HEK293 (cell line): ENCODE data around the gene SIPA1.
A peak's percentile ranks its signal among the peaks of the same experiment; 100 is the strongest.

Experiments
- CTCF ChIA-PET: fragments of 350-600 bp; formaldehyde crosslinking; extraction: SDS; loops from one replicate; lab custom pipeline; 2021; ENCODE audit warnings: antibody characterized with exemption; lab: Yijun Ruan, JAX
- POLR2A ChIA-PET: fragments of 300-600 bp; formaldehyde crosslinking; extraction: SDS; loops from one replicate; lab custom pipeline; 2020; ENCODE audit warnings: antibody characterized with exemption, inconsistent platforms; lab: Yijun Ruan, JAX
- H3K27ac ChIP-seq: fragments of 200-500 bp; sonication (Bioruptor generic); 2 replicates; pipeline ENCODE4 v1.5.1; 2014; ENCODE audit warnings: low read depth, low read length, control low read depth, inconsistent platforms; ENCODE audit errors: extremely low read depth
- H3K36me3 ChIP-seq, 2 experiments: fragments of 200-500 bp in 1 of 2; sonication (Bioruptor generic) in 1 of 2; 1 replicate in 1 of 2; 2 replicates in 1 of 2; pipeline ENCODE4 v1.5.1; 2014 to 2017; ENCODE audit warnings: inconsistent platforms in 2 of 2, low read length in 2 of 2; ENCODE audit not compliant: control insufficient read depth in 2 of 2, insufficient read depth in 1 of 2
- H3K4me1 ChIP-seq: fragments of 200-500 bp; sonication (Bioruptor generic); 2 replicates; pipeline ENCODE4 v1.5.1; 2014; ENCODE audit warnings: mild to moderate bottlenecking, low read length, inconsistent platforms; ENCODE audit not compliant: control insufficient read depth, insufficient read depth
- H3K4me3 ChIP-seq: 2 replicates; pipeline ENCODE4 v1.5.1; 2011; ENCODE audit warnings: low read depth, mild to moderate bottlenecking, control low read depth, low read length, moderate library complexity
- H3K9me3 ChIP-seq: fragments of 200-500 bp; sonication (Bioruptor generic); 2 replicates; pipeline ENCODE4 v1.5.1; 2014; ENCODE audit warnings: low read depth, low read length, inconsistent platforms; ENCODE audit not compliant: control insufficient read depth, insufficient read depth
- GLI4 ChIP-seq: fragments of 450-650 bp; formaldehyde crosslinking; IDR thresholded peaks from 2 replicates; pipeline ENCODE4 v1.5.1; 2016; ENCODE audit warnings: missing biosample characterization, missing genetic modification characterization
- GLIS1 ChIP-seq: fragments of 450-650 bp; formaldehyde crosslinking; IDR thresholded peaks from 2 replicates; pipeline ENCODE4 v1.5.1; 2016; ENCODE audit warnings: missing biosample characterization, missing genetic modification characterization
- KLF7 ChIP-seq: fragments of 450-650 bp; formaldehyde crosslinking; IDR thresholded peaks from 2 replicates; pipeline ENCODE4 v1.5.1; 2016; ENCODE audit warnings: missing biosample characterization, missing genetic modification characterization, borderline replicate concordance
- MZF1 ChIP-seq: fragments of 450-650 bp; formaldehyde crosslinking; IDR thresholded peaks from 2 replicates; pipeline ENCODE4 v1.5.1; 2017; ENCODE audit warnings: missing biosample characterization, missing genetic modification characterization, borderline replicate concordance
- ZBTB17 ChIP-seq: fragments of 450-650 bp; formaldehyde crosslinking; IDR thresholded peaks from 2 replicates; pipeline ENCODE4 v1.5.1; 2016; ENCODE audit warnings: missing biosample characterization, missing genetic modification characterization
- ZBTB8A ChIP-seq: fragments of 450-650 bp; formaldehyde crosslinking; IDR thresholded peaks from 2 replicates; pipeline ENCODE4 v1.5.1; 2016; ENCODE audit warnings: missing biosample characterization, missing genetic modification characterization
- ZFP37 ChIP-seq: fragments of 450-650 bp; formaldehyde crosslinking; IDR thresholded peaks from 2 replicates; pipeline ENCODE4 v1.5.1; 2016; ENCODE audit warnings: missing biosample characterization, missing genetic modification characterization
- ZIC2 ChIP-seq: fragments of 450-650 bp; formaldehyde crosslinking; IDR thresholded peaks from 2 replicates; pipeline ENCODE4 v1.5.1; 2016; ENCODE audit warnings: missing biosample characterization, missing genetic modification characterization
- ZNF19 ChIP-seq: fragments of 450-650 bp; formaldehyde crosslinking; IDR thresholded peaks from 2 replicates; pipeline ENCODE4; 2016; ENCODE audit warnings: missing biosample characterization, missing genetic modification characterization, low read depth
- ZNF433 ChIP-seq: fragments of 450-650 bp; formaldehyde crosslinking; IDR thresholded peaks from 2 replicates; pipeline ENCODE4 v1.5.1; 2016; ENCODE audit warnings: missing biosample characterization, missing genetic modification characterization, low read depth
- ZNF596 ChIP-seq: fragments of 450-650 bp; IDR thresholded peaks from 2 replicates; pipeline ENCODE4 v1.5.0; 2018; ENCODE audit warnings: missing biosample characterization, mild to moderate bottlenecking, missing genetic modification characterization, moderate library complexity
- ZNF621 ChIP-seq: fragments of 450-650 bp; formaldehyde crosslinking; IDR thresholded peaks from 2 replicates; pipeline ENCODE4 v1.5.1; 2017; ENCODE audit warnings: missing biosample characterization, missing genetic modification characterization
- ZXDB ChIP-seq: fragments of 450-650 bp; formaldehyde crosslinking; IDR thresholded peaks from 2 replicates; pipeline ENCODE4 v1.5.1; 2016; ENCODE audit warnings: missing biosample characterization, missing genetic modification characterization
- TF ChIP-seq, protein P1 (sequence below): fragments of 450-650 bp; formaldehyde crosslinking; IDR thresholded peaks from 2 replicates; pipeline ENCODE4 v1.5.1; 2016; ENCODE audit warnings: missing biosample characterization, missing genetic modification characterization
- TF ChIP-seq, protein P2 (sequence below): fragments of 450-650 bp; formaldehyde crosslinking; IDR thresholded peaks from 2 replicates; pipeline ENCODE4 v1.5.1; 2017; ENCODE audit warnings: missing biosample characterization, missing genetic modification characterization

The SIPA1 gene

DNA sequence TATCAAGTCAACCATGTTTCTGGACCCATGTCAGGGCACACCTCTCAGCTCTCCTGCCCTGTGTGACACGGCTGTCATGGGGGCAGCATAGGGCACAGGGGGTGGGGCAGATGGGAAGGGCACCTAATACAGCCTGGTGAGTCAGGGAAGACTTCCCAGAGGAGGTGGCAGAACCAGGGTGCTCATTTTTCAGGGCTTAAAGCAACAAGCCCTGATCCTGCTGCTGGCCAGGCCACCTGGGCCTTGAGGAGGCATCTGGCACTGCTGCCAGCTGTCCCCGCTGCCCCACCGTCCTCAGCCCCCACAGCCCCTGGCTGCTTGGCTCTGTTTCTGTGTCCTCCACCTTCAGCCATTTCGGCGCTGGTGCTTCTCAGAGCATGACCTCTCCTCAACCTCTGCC lies 28.2 kb upstream of the SIPA1 start:
- H3K9me3 ChIP-seq = no peaks in the 10 kb centered on the region
- TF ChIP-seq ZNF19 (tag by site-specific recombination) = no peak
- POLR2A ChIA-PET = no interaction called here
- H3K4me3 ChIP-seq = no peak overlapping the region
- H3K27ac ChIP-seq = no peak overlapping the region
- CTCF ChIA-PET = interaction anchor here (1.2 to 2.7 kb wide), 2 partner anchors 16 to 17 kb away, joined by 4 to 13 read pairs; no protein-coding TSS in a partner anchor
- H3K36me3 ChIP-seq = peaks cover 0 to 74% of the 10 kb centered on the region in 2 experiments; a peak in 1 of 3 replicates
- H3K4me1 ChIP-seq = no peaks in the 10 kb centered on the region

DNA sequence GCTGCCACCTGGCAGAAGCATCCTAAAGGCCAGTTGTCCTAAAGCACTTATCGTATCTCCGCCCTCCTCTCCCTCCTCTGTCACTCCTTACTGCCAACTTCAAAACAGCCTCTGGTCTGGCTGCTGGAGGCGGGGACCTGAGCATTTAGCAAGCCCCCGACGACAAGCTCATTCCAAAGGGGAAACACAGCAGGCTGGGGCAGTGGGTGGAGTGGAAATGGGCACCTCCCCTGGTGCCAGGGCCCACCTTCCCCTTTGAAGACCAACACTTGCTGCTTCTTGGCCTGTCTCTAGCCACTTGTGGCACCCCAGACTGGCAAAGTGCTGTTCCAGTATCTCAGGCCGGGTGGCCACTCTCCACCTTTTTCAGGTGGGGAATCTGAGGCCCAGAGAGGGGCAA lies 27.5 kb upstream of the SIPA1 start:
- no peak overlapping the region for H3K27ac ChIP-seq
- H3K4me1 ChIP-seq = no peaks in the 10 kb centered on the region
- peaks cover 0 to 67% of the 10 kb centered on the region in 2 experiments; a peak in 1 of 3 replicates for H3K36me3 ChIP-seq
- no peaks in the 10 kb centered on the region for H3K9me3 ChIP-seq
- ChIA-PET CTCF (interaction anchor here (0.9 to 2.7 kb wide), 3 partner anchors 16 to 42 kb away, joined by 3 to 13 read pairs (median 4); no protein-coding TSS in a partner anchor), POLR2A (no interaction called here)
- no peak overlapping the region for H3K4me3 ChIP-seq
- TF ChIP-seq GLI4 (tag by site-specific recombination) = no peak
- TF ChIP-seq, protein P1, sequence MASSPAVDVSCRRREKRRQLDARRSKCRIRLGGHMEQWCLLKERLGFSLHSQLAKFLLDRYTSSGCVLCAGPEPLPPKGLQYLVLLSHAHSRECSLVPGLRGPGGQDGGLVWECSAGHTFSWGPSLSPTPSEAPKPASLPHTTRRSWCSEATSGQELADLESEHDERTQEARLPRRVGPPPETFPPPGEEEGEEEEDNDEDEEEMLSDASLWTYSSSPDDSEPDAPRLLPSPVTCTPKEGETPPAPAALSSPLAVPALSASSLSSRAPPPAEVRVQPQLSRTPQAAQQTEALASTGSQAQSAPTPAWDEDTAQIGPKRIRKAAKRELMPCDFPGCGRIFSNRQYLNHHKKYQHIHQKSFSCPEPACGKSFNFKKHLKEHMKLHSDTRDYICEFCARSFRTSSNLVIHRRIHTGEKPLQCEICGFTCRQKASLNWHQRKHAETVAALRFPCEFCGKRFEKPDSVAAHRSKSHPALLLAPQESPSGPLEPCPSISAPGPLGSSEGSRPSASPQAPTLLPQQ (tag by site-specific recombination) = peak; percentile 65; the same call in 1 of the 2 replicates
- no peak for TF ChIP-seq ZBTB8A (tag by site-specific recombination)

DNA sequence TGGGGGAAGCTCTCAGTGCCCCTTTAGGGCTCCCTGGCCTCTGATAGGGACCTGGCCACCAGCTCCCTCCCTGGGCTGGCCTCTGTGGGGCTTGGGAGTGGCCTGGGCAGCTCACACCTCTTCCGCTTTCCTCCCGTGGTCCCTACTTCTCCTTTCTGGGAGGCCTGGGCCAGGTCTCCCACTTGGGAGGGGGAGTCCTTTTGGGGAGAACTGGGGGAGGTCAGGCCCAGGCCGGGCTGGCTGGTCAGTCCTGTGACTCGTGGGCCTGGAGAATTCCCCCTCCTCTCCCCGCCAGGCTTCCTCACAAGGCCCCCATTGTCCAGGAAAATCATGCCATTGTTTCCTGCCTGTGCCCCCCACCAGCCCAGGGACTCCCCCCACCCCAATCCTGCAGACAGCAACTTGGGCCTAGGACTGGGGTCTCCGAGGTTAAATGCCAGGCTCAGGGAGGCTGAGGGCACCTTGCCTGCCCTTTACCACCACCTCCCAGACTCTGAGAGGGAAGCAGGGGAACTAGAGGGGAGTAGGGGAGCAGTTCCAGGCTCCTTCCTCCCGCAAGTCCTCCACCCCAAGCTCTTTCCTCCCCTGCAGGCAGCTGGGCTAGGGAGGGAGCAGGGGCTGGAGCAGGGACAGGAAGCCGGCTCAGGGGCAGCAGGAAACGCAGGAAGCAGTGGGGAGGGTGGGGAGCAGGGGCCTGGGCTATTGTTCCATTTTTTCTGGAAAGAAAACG lies 26.7 kb upstream of the SIPA1 start:
- H3K27ac ChIP-seq = no peak overlapping the region
- ChIA-PET POLR2A (no interaction called here), CTCF (interaction anchor here (2.7 kb wide), 1 partner anchor 18 kb away, joined by 13 read pairs; no protein-coding TSS in a partner anchor)
- peaks cover 0 to 59% of the 10 kb centered on the region in 2 experiments; a peak in 1 of 3 replicates for H3K36me3 ChIP-seq
- no peak overlapping the region for H3K4me3 ChIP-seq
- no peaks in the 10 kb centered on the region for H3K4me1 ChIP-seq
- TF ChIP-seq, protein P2, sequence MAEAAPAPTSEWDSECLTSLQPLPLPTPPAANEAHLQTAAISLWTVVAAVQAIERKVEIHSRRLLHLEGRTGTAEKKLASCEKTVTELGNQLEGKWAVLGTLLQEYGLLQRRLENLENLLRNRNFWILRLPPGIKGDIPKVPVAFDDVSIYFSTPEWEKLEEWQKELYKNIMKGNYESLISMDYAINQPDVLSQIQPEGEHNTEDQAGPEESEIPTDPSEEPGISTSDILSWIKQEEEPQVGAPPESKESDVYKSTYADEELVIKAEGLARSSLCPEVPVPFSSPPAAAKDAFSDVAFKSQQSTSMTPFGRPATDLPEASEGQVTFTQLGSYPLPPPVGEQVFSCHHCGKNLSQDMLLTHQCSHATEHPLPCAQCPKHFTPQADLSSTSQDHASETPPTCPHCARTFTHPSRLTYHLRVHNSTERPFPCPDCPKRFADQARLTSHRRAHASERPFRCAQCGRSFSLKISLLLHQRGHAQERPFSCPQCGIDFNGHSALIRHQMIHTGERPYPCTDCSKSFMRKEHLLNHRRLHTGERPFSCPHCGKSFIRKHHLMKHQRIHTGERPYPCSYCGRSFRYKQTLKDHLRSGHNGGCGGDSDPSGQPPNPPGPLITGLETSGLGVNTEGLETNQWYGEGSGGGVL (tag by site-specific recombination) = peak; percentile 24; the same call in 1 of the 2 replicates
- TF ChIP-seq ZBTB17 (tag by site-specific recombination) = no peak
- no peak for TF ChIP-seq KLF7 (tag by site-specific recombination)
- no peaks in the 10 kb centered on the region for H3K9me3 ChIP-seq

DNA sequence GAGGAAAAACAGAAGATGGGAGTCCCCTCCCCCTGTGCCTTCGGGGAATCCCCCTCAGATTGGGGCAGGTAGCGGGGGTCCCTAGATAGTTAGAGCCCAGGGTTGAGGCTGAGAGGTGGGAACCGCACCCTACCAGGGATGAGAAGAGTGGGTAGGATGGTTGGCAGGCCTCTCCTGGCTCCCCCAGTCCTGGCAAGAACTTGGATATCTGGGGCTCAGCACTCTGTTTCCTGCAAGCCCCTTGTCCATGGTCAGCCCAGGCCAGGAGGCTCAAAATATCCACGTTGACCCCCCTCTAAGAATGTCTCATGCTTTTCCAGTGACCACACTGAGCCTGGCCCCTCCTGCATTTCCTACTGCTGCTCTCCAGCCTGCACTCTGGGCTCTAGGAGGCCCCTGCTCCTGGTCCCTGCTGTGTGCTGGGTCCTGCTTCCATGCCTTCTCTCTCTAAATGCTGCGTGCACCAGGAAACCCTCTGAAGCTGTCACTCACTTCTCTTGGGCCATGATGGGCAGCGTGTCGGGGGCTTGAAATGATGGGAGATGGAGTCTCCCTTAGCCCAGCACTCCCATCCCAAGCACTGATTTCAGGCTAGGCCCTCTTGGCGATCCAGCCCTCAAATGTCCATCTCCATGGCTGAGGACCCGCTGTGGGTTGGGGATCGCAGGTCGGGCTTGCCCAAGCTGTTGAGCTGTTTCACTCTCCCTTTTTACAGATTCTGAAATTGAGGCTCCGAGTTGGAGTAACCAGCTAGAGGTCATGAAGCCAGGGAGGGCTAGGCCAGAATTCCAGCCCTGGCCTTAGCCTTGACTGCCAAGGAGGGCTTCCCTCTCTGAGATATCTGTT lies 25.9 kb upstream of the SIPA1 start:
- POLR2A ChIA-PET = no interaction called here
- TF ChIP-seq ZIC2 (tag by site-specific recombination) = peak; percentile 34; the same call in 1 of the 2 replicates
- TF ChIP-seq ZFP37 (tag by site-specific recombination) = no peak
- TF ChIP-seq MZF1 (tag by site-specific recombination) = no peak
- TF ChIP-seq ZNF596 = no peak
- TF ChIP-seq ZNF621 (tag by site-specific recombination) = no peak
- TF ChIP-seq GLIS1 (tag by site-specific recombination) = peak; percentile 73
- TF ChIP-seq ZXDB = no peak
- TF ChIP-seq ZNF433 (tag by site-specific recombination) = no peak

More for the DNA sequence above, 25.9 kb upstream of the SIPA1 start:
- Histone ChIP-seq H3K27ac (no peak overlapping the region), H3K9me3 (no peaks in the 10 kb centered on the region), H3K4me3 (no peak overlapping the region), H3K36me3 (peaks cover 0 to 57% of the 10 kb centered on the region in 2 experiments; a peak in 1 of 3 replicates), H3K4me1 (no peaks in the 10 kb centered on the region)
- CTCF ChIA-PET = interaction anchor here (0.6 to 3.8 kb wide), 6 partner anchors 8 to 477 kb away, joined by 3 to 22 read pairs (median 4); partner anchors contain the start of gene FAM89B
